Measurements from ENCODE around the gene GMEB1. TPM values are rescaled to one million over a fixed set of nuclear protein-coding genes. Genes with fewer than 3 reads are reported as not detected.
"Not testable (repeated sequence)": the region's sequence is repeated elsewhere in the genome, so short reads cannot be mapped to it uniquely, and the experiment has no call there.

GMEB1 gene
- total RNA-seq, 4 donors from 2014 or later, result 6.2 to 12.0 (median 9.2) TPM

DNA sequence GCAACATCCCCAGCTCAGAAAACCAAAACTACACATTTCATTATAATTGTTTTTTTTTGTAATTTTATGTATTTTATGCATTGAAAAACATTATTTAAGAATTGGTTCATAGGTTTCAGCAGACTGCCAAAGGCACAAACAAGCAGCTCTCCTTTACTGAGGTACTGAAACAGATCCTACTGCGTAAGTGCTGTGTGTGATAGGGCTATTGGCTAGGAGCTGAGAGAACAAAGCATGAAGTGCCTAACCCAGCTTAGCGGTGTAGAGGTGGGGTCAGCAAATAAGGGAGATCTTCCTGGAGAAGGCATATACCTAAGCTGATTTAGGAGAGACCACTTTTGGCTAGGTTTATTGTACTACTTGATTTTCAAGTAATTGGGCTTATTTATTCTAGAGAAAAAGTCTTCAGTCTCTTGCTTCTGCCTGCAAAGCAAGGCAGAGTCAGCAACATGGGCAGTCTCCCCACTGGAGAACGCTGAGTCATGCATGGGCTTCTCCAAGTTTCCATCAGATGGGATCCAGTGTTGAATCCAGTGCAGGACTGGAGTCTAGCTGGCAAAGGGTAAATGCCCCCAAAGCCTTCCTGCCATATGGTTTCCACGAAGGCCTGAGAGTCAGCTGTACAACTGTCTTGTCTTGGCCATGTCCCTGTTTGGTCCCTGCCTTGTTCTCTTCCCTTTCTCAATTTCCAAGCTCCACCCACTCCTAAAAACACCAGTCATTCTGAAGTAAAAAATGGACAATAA lies 50.2 kb downstream of the GMEB1 start:
- Histone ChIP-seq H3K9me3 (no peaks in the 10 kb centered on the region), H3K4me3 (no peak overlapping the region), H3K27me3 (no peaks in the 10 kb centered on the region), H3K4me1 (peaks cover 0 to 3% of the 10 kb centered on the region in 2 donors), H3K27ac (peak overlapping the region; percentile 17 to 62 (median 31)), H3K36me3 (peaks cover 0 to 14% of the 10 kb centered on the region in 2 donors)
- intact Hi-C loops (cut with DNase I; ENCODE audit: low total_unique reads) (no loop called here), in situ Hi-C loops (cut with MboI; ENCODE audit: low sequenced_read_pairs in 4 of 4) (no loop called here)
- no peak for DNase-seq
- ATAC-seq, result no peak
- TF ChIP-seq, protein P1, sequence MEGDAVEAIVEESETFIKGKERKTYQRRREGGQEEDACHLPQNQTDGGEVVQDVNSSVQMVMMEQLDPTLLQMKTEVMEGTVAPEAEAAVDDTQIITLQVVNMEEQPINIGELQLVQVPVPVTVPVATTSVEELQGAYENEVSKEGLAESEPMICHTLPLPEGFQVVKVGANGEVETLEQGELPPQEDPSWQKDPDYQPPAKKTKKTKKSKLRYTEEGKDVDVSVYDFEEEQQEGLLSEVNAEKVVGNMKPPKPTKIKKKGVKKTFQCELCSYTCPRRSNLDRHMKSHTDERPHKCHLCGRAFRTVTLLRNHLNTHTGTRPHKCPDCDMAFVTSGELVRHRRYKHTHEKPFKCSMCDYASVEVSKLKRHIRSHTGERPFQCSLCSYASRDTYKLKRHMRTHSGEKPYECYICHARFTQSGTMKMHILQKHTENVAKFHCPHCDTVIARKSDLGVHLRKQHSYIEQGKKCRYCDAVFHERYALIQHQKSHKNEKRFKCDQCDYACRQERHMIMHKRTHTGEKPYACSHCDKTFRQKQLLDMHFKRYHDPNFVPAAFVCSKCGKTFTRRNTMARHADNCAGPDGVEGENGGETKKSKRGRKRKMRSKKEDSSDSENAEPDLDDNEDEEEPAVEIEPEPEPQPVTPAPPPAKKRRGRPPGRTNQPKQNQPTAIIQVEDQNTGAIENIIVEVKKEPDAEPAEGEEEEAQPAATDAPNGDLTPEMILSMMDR (IDR thresholded peaks at IDR 0.05 in 4 of 5, conservative IDR thresholded peaks at IDR 0.05 in 1 of 5), result no peak
- no peak for TF ChIP-seq POLR2A (IDR thresholded peaks at IDR 0.05)

DNA sequence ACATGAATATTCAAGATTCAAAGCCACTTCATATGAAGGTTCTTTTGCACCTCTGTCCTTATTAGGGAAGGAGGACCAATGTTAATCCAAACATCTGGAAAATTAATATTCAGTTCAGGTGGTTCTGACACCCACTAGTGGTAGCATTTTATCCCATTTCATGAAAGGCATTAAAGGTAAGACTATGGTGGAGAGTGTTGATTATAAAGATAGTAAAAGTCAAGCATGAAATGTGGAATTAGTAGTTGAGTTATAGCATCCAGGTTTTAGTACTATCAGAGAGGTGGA lies 50.7 kb downstream of the GMEB1 start:
- H3K36me3 ChIP-seq, result peaks cover 0 to 9% of the 10 kb centered on the region in 2 donors
- no peak for DNase-seq
- H3K4me3 ChIP-seq, result no peak overlapping the region
- H3K27ac ChIP-seq, result peak overlapping the region in 3 of 4 donors; percentile 17 to 62 (median 32)
- no peaks in the 10 kb centered on the region for H3K27me3 ChIP-seq
- in situ Hi-C loops (cut with MboI; ENCODE audit: low sequenced_read_pairs in 4 of 4) (no loop called here), intact Hi-C loops (cut with DNase I; ENCODE audit: low total_unique reads) (no loop called here)
- H3K4me1 ChIP-seq, result peaks cover 0 to 3% of the 10 kb centered on the region in 2 donors
- ATAC-seq, result no peak
- TF ChIP-seq POLR2A (IDR thresholded peaks at IDR 0.05), result no peak
- TF ChIP-seq, protein P1 (IDR thresholded peaks at IDR 0.05 in 4 of 5, conservative IDR thresholded peaks at IDR 0.05 in 1 of 5), result no peak
- no peaks in the 10 kb centered on the region for H3K9me3 ChIP-seq

- no peak for ATAC-seq
- H3K27ac ChIP-seq, result no peak overlapping the region
- in situ Hi-C loops (cut with MboI; ENCODE audit: low sequenced_read_pairs in 4 of 4) (no loop called here), intact Hi-C loops (cut with DNase I; ENCODE audit: low total_unique reads) (no loop called here)
- TF ChIP-seq POLR2A (IDR thresholded peaks at IDR 0.05), result no peak
- TF ChIP-seq, protein P1 (IDR thresholded peaks at IDR 0.05 in 4 of 5, conservative IDR thresholded peaks at IDR 0.05 in 1 of 5), result no peak
- peaks cover 0 to 3% of the 10 kb centered on the region in 2 donors for H3K4me1 ChIP-seq
- H3K36me3 ChIP-seq, result no peaks in the 10 kb centered on the region
- H3K4me3 ChIP-seq, result no peak overlapping the region
- H3K27me3 ChIP-seq, result no peaks in the 10 kb centered on the region
- no peak for DNase-seq
- no peaks in the 10 kb centered on the region for H3K9me3 ChIP-seq
Measured at GRCh38 chr1:28720376-28720775, 51.8 kb downstream of the GMEB1 start.

DNA sequence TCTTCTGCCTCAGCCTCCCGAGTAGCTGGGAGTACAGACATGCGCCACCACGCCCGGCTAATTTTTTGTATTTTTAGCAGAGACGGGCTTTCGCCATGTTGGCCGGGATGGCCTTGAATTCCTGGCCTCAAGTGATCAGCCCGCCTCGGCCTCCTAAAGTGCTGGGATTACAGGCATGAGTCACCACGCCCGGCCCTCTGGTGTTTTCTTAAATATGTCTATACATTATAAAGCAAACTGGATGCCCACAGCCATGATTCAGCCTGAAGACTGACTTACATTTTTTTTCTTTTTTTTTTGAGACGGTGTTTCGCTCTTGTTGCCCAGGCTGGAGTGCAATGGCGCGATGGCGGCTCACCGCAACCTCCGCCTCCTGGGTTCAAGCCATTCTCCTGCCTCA lies 53.3 kb downstream of the GMEB1 start:
- H3K27me3 ChIP-seq; H3K27ac ChIP-seq; ATAC-seq; H3K36me3 ChIP-seq; H3K9me3 ChIP-seq; H3K4me1 ChIP-seq; intact Hi-C loops (cut with DNase I; ENCODE audit: low total_unique reads); H3K4me3 ChIP-seq; DNase-seq; in situ Hi-C loops (cut with MboI; ENCODE audit: low sequenced_read_pairs in 4 of 4): not testable (repeated sequence)

- H3K4me1 ChIP-seq; intact Hi-C loops (cut with DNase I; ENCODE audit: low total_unique reads); ATAC-seq; H3K27me3 ChIP-seq; H3K4me3 ChIP-seq; DNase-seq; H3K27ac ChIP-seq; H3K36me3 ChIP-seq; H3K9me3 ChIP-seq; in situ Hi-C loops (cut with MboI; ENCODE audit: low sequenced_read_pairs in 4 of 4): not testable (repeated sequence)
Measured at GRCh38 chr1:28725365-28725764, 56.8 kb downstream of the GMEB1 start.
